ENCODE data around the gene DEGS1. TPM values are rescaled to one million over a fixed set of nuclear protein-coding genes. Genes with fewer than 3 reads are reported as not detected.

Gene DEGS1
- total and polyA plus RNA-seq, 2 of the 4 experiments (the other 2 are of a cell fraction): 54.8 to 109 TPM

DNA sequence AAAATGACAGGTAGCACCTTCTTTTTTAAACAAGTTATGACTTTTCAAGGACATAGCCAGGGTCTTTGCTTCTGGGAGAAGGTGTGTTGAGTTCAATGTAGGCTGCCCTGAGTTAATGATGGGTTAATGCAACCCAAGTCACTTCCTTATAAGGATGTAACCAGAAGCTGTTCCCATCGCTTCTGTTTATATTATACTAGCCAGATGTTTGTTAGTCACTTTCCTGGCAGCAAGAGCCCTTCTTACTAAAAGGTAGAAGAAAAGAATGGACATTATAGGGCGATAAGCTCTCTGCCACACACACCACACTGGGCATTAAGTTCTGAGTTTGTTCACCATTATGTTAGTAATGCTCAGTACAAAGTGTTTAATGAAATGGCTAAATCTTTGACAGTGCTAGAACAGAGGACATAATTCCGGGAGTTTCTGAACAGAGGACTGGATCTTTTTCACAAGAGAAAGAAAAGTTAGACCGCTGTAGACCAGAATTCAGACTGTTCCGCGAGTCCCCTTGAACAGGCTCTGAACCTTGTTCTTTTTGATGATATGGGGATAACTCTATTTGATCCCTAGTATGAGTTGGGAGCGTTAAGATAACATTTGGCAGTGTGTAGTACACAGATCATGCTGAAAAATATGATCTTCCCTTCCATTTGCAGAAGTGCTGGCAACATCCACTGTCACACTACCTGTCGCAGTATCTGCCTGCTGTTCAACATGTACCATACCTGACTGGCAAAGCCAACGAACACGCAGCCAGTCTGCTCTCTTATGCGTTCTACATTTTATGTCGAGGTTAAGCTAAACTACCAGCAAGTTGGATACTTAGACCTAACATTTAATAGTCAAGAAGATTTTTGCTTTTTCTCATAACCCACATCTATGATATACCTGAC lies 41.0 kb downstream of the DEGS1 start:
- dilution Hi-C loops (cut with HindIII; ENCODE audit: low sequenced_read_pairs, unreplicated experiment) (no loop called here), intact Hi-C loops (cut with micrococcal nuclease) (no loop called here), in situ Hi-C loops (cut with MboI; ENCODE audit: low sequenced_read_pairs) (no loop called here)
- Histone ChIP-seq H3K27me3 (ENCODE audit: control insufficient read depth, insufficient read depth, low read length) (no peaks in the 10 kb centered on the region), H4K5ac (ENCODE audit: low read depth, low read length) (peak overlapping the region; percentile 91), H3K9me1 (ENCODE audit: insufficient read depth, low read length) (peaks cover 12% of the 10 kb centered on the region), H3K9me3 (ENCODE audit: control insufficient read depth, insufficient read depth, low read length) (no peaks in the 10 kb centered on the region), H3K4me3 (ENCODE audit: insufficient read depth, low read depth, low read length) (no peak overlapping the region), H4K8ac (ENCODE audit: low read depth in 2 of 2, low read length in 2 of 2) (peak overlapping the region; percentile 51 to 76), H3K36me3 (ENCODE audit: control insufficient read depth, insufficient read depth, low read length) (peaks cover 9% of the 10 kb centered on the region), H3K56ac (ENCODE audit: extremely low read depth, insufficient read depth, low read length) (peak overlapping the region; percentile 57), H3K4ac (ENCODE audit: low read depth, low read length) (peak overlapping the region; percentile 80), H2BK120ac (ENCODE audit: low read depth, low read length) (peak overlapping the region; percentile 94), H3K4me1 (ENCODE audit: control insufficient read depth, insufficient read depth, low read length) (peaks cover 10% of the 10 kb centered on the region), H4K91ac (ENCODE audit: insufficient read depth, low read depth, low read length) (peak overlapping the region; percentile 67), H3K18ac (ENCODE audit: low read depth, low read length) (peak overlapping the region; percentile 97), H3K23ac (ENCODE audit: low read depth, low read length) (peak overlapping the region; percentile 50), H2AFZ (replicated peaks; ENCODE audit: low read length, poor library complexity) (peak overlapping the region; percentile 33), H3K27ac (ENCODE audit: insufficient read depth, low read length) (peak overlapping the region; percentile 63), H2BK20ac (ENCODE audit: low read depth, low read length) (peak overlapping the region; percentile 94), H3K14ac (replicated peaks; ENCODE audit: low read depth, low read length) (peak overlapping the region; percentile 88), H2AK5ac (ENCODE audit: low read depth, low read length) (peak overlapping the region; percentile 100), H2BK5ac (ENCODE audit: low read depth, low read length, poor library complexity, severe bottlenecking) (peak overlapping the region; percentile 59), H3K4me2 (ENCODE audit: low read depth, low read length) (peak overlapping the region; percentile 85), H2AK9ac (replicated peaks; ENCODE audit: low read depth, low read length, poor library complexity) (no peak overlapping the region), H3K79me1 (ENCODE audit: low read depth in 1 of 2, low read length in 2 of 2) (no peaks in the 10 kb centered on the region), H2BK15ac (ENCODE audit: low read depth, low read length) (peak overlapping the region; percentile 84), H3K9ac (ENCODE audit: low read depth, low read length) (peak overlapping the region; percentile 12; the same call in 1 of the 2 replicates), H4K20me1 (ENCODE audit: insufficient read depth, low read length) (no peaks in the 10 kb centered on the region)
- TF ChIP-seq MXI1 (IDR thresholded peaks at IDR 0.05; ENCODE audit: borderline replicate concordance, low read depth, low read length): no peak
- TF ChIP-seq RFX5 (IDR thresholded peaks at IDR 0.05; ENCODE audit: low read depth, low read length): no peak
- no peak for TF ChIP-seq NFE2L2 (IDR thresholded peaks at IDR 0.05; ENCODE audit: low read depth, low read length)
- TF ChIP-seq, protein P1, sequence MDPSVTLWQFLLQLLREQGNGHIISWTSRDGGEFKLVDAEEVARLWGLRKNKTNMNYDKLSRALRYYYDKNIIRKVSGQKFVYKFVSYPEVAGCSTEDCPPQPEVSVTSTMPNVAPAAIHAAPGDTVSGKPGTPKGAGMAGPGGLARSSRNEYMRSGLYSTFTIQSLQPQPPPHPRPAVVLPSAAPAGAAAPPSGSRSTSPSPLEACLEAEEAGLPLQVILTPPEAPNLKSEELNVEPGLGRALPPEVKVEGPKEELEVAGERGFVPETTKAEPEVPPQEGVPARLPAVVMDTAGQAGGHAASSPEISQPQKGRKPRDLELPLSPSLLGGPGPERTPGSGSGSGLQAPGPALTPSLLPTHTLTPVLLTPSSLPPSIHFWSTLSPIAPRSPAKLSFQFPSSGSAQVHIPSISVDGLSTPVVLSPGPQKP (IDR thresholded peaks at IDR 0.05; ENCODE audit: borderline replicate concordance, low read depth, low read length): no peak
- no peak for TF ChIP-seq RCOR1 (IDR thresholded peaks at IDR 0.05; ENCODE audit: insufficient replicate concordance, low read length)
- ChIA-PET CTCF (interaction anchor here (1.0 kb wide), 1 partner anchor 13 kb away, joined by 4 read pairs; no protein-coding TSS in a partner anchor), POLR2A (ENCODE audit: unreplicated experiment) (interaction anchor here (0.6 kb wide), 1 partner anchor 98 kb away, joined by 4 read pairs; no protein-coding TSS in a partner anchor)
- 20% methylated on average over 2 of the region's 12 CpGs; no CpG with 5 or more reads in 1 of the 2 experiments for WGBS, 2 experiments (ENCODE audit: extremely low coverage in 2 of 2, insufficient read length in 1 of 2)
- no TSS peak for BruUV-seq (replicated peaks)
- DNase-seq (peak; percentile 92), ATAC-seq (ENCODE audit: low read depth) (peak; percentile 88)

All from IMR-90 (cell line).